Dedifferentiated amniotic fluid mesenchymal stem cell (primary cell): ENCODE results near the gene LAX1.

Experiments used
- DNase-seq: peaks from one replicate; pipeline ENCODE4 v3.0.0-alpha.2; 2016; ENCODE audit errors: extremely low spot score

The LAX1 gene

GRCh38 chr1:203813581-203814341 lies 48.8 kb downstream of the LAX1 start:
- DNase-seq = no peak

- no peak for DNase-seq
Measured at GRCh38 chr1:203818399-203818798, 53.4 kb downstream of the LAX1 start.

GRCh38 chr1:203823306-203823705 lies 58.3 kb downstream of the LAX1 start:
- DNase-seq = no peak
